ENCODE results near the gene PITX1. TPM values are rescaled to one million over a fixed set of nuclear protein-coding genes. Genes with fewer than 3 reads are reported as not detected.

Gene PITX1
- total RNA-seq, 1 experiment from 2014 or later, result 52.2 TPM

- DNase-seq (ENCODE audit: low read depth), result no peak
Measured at GRCh38 chr5:135062216-135063055, 28.4 kb upstream of the PITX1 start.

GRCh38 chr5:135061001-135061400 lies 27.0 kb upstream of the PITX1 start:
- no peak for DNase-seq (ENCODE audit: low read depth)

- DNase-seq (ENCODE audit: low read depth), result no peak
Measured at GRCh38 chr5:135060021-135060420, 26.0 kb upstream of the PITX1 start.

- DNase-seq (ENCODE audit: low read depth), result no peak
Measured at GRCh38 chr5:135059000-135059923, 25.2 kb upstream of the PITX1 start.

GRCh38 chr5:135058331-135058732 lies 24.3 kb upstream of the PITX1 start:
- no peak for DNase-seq (ENCODE audit: low read depth)

GRCh38 chr5:135057233-135057632 lies 23.2 kb upstream of the PITX1 start:
- no peak for DNase-seq (ENCODE audit: low read depth)

GRCh38 chr5:135056316-135057030 lies 22.4 kb upstream of the PITX1 start:
- no peak for DNase-seq (ENCODE audit: low read depth)

GRCh38 chr5:135055396-135055795 lies 21.4 kb upstream of the PITX1 start:
- DNase-seq (ENCODE audit: low read depth), result no peak

GRCh38 chr5:135054546-135054945 lies 20.5 kb upstream of the PITX1 start:
- no peak for DNase-seq (ENCODE audit: low read depth)

GRCh38 chr5:135053989-135054388 lies 20.0 kb upstream of the PITX1 start:
- no peak for DNase-seq (ENCODE audit: low read depth)

- no peak for DNase-seq (ENCODE audit: low read depth)
Measured at GRCh38 chr5:135053278-135053677, 19.2 kb upstream of the PITX1 start.

GRCh38 chr5:135052511-135053145 lies 18.6 kb upstream of the PITX1 start:
- no peak for DNase-seq (ENCODE audit: low read depth)

GRCh38 chr5:135051872-135052271 lies 17.8 kb upstream of the PITX1 start:
- no peak for DNase-seq (ENCODE audit: low read depth)

GRCh38 chr5:135051399-135051798 lies 17.4 kb upstream of the PITX1 start:
- no peak for DNase-seq (ENCODE audit: low read depth)

- DNase-seq (ENCODE audit: low read depth), result no peak
Measured at GRCh38 chr5:135050244-135050767, 16.3 kb upstream of the PITX1 start.

GRCh38 chr5:135048930-135049329 lies 14.9 kb upstream of the PITX1 start:
- no peak for DNase-seq (ENCODE audit: low read depth)

GRCh38 chr5:135048286-135048685 lies 14.3 kb upstream of the PITX1 start:
- no peak for DNase-seq (ENCODE audit: low read depth)

GRCh38 chr5:135047347-135047695 lies 13.3 kb upstream of the PITX1 start:
- DNase-seq (ENCODE audit: low read depth), result no peak

GRCh38 chr5:135046661-135047346 lies 12.8 kb upstream of the PITX1 start:
- DNase-seq (ENCODE audit: low read depth), result no peak

GRCh38 chr5:135045488-135045887 lies 11.5 kb upstream of the PITX1 start:
- DNase-seq (ENCODE audit: low read depth), result no peak

Data from HT1080 (cell line).